Osteocyte (in vitro differentiated cells): ENCODE measurements around the gene ABCG4. TPM values are rescaled to one million over a fixed set of nuclear protein-coding genes. Genes with fewer than 3 reads are reported as not detected.
"Not testable (repeated sequence)": the region's sequence is repeated elsewhere in the genome, so short reads cannot be mapped to it uniquely, and the experiment has no call there.

Experiments
- DNase-seq: peaks from one replicate; pipeline ENCODE4 v3.0.0; 2021; ENCODE audit warnings: mixed read lengths; ENCODE audit not compliant: unreplicated experiment; ENCODE audit errors: extremely low spot score
- H3K27ac Mint-ChIP-seq: one replicate; pipeline ENCODE4 v1.8.0; 2021; ENCODE audit warnings: mild to moderate bottlenecking, mixed read lengths; ENCODE audit not compliant: unreplicated experiment
- H3K27me3 Mint-ChIP-seq: one replicate; pipeline ENCODE4 v1.8.0; 2021; ENCODE audit warnings: mixed read lengths; ENCODE audit not compliant: unreplicated experiment
- H3K36me3 Mint-ChIP-seq: one replicate; pipeline ENCODE4 v1.8.0; 2021; ENCODE audit warnings: mixed read lengths; ENCODE audit not compliant: unreplicated experiment
- H3K4me1 Mint-ChIP-seq: one replicate; pipeline ENCODE4 v1.8.0; 2021; ENCODE audit warnings: mixed read lengths; ENCODE audit not compliant: unreplicated experiment
- H3K4me3 Mint-ChIP-seq: one replicate; pipeline ENCODE4 v1.8.0; 2021; ENCODE audit warnings: mild to moderate bottlenecking, moderate library complexity, mixed read lengths; ENCODE audit not compliant: unreplicated experiment
- H3K9me3 Mint-ChIP-seq: one replicate; pipeline ENCODE4 v1.8.0; 2021; ENCODE audit warnings: mixed read lengths; ENCODE audit not compliant: unreplicated experiment
- CTCF ChIP-seq: fragments of 200-600 bp; sonication (generic); IDR thresholded peaks from 2 replicates; pipeline ENCODE4 v1.5.0; 2021; ENCODE audit warnings: antibody characterized with exemption, mild to moderate bottlenecking, moderate library complexity
- total RNA-seq: library from RNA; stranded (reverse); gene quantifications from 2 replicates; pipeline ENCODE4 v1.2.1, GENCODE V29; 2021

The ABCG4 gene
- total RNA-seq, 1 donor from 2014 or later: 0.75 TPM

GRCh38 chr11:119193626-119194025 lies 44.8 kb downstream of the ABCG4 start:
- no peaks in the 10 kb centered on the region for H3K9me3 Mint-ChIP-seq
- H3K36me3 Mint-ChIP-seq: no peaks in the 10 kb centered on the region
- H3K27ac Mint-ChIP-seq: no peak overlapping the region
- no peak for TF ChIP-seq CTCF
- DNase-seq: no peak
- no peak overlapping the region for H3K4me3 Mint-ChIP-seq
- peaks cover 14% of the 10 kb centered on the region for H3K27me3 Mint-ChIP-seq
- no peaks in the 10 kb centered on the region for H3K4me1 Mint-ChIP-seq

DNA sequence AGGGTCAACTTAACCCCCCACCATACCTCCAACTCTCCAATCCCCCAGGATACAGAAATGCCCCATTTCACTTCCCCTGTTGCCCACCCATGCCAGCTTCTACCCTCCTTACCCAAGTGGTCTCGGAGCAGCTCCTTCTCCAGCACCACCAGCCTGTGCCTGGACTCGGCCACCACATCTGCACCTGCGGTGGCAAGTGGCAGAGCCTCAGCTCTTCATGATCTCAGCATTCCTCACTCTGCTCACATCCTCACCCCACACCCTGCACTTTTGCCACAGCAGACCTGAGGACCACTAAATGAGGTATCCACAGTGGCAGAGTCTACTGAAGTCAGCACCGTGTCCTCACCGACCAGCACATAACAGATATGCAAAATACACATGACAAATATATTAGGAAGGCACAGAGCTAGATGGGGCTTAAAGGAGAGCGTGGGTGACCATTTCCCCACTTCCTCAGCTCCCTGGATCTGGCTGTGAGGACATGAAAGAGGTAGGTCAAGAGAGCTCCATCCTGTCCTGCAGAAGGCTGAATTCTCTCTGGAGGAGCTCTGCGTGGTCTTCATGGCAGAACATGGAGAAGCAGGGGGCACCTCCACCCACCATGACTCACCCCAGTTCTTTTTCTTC lies 46.1 kb downstream of the ABCG4 start:
- H3K4me1 Mint-ChIP-seq: no peaks in the 10 kb centered on the region
- H3K36me3 Mint-ChIP-seq: no peaks in the 10 kb centered on the region
- no peak for DNase-seq
- TF ChIP-seq CTCF: no peak
- H3K27ac Mint-ChIP-seq: no peak overlapping the region
- H3K4me3 Mint-ChIP-seq: no peak overlapping the region
- H3K9me3 Mint-ChIP-seq: no peaks in the 10 kb centered on the region
- peaks cover 11% of the 10 kb centered on the region for H3K27me3 Mint-ChIP-seq

- Mint-ChIP-seq H3K9me3 (no peaks in the 10 kb centered on the region), H3K27me3 (peaks cover 11% of the 10 kb centered on the region), H3K4me3 (no peak overlapping the region)
Observed at GRCh38 chr11:119195680-119196079, 46.8 kb downstream of the ABCG4 start.

DNA sequence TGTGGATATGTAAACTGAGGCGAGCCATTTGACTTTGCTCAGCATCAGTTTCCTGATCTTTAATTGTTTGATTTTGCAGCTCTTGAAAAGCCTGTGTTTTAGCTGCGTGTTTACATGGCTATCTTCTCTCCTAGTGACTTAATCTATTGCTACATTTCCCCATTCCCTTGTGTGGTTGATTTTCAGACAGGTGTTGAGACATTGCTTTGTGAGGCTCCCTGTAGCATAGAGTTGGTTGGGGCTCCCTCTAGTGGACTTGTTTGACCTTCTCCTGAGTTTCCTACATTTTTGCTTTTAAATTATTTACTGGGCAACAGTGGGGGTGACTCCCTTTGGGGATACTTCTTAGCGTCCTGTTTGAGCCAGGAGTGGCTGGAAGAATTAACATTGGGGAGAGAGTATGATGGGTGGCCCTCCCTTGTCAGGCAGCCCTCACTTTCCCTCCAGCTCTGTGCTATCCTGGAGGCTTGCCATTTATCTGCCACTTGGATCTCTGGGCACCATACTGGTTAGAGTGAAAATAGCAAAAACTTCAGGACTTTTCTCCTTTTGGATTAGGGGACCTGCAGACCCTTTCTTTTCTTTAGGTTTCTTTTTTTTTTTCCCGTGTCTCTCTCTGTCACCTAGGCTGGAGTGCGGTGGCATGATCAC lies 48.1 kb downstream of the ABCG4 start:
- no peak for DNase-seq
- Mint-ChIP-seq H3K9me3 (no peaks in the 10 kb centered on the region), H3K27me3 (peaks cover 14% of the 10 kb centered on the region), H3K4me3 (no peak overlapping the region), H3K36me3 (no peaks in the 10 kb centered on the region), H3K27ac (no peak overlapping the region), H3K4me1 (no peaks in the 10 kb centered on the region)
- TF ChIP-seq CTCF: peak; percentile 88

More at GRCh38 chr11:119195680-119196079, 46.8 kb downstream of the ABCG4 start:
- no peaks in the 10 kb centered on the region for H3K4me1 Mint-ChIP-seq
- H3K27ac Mint-ChIP-seq: no peak overlapping the region
- TF ChIP-seq CTCF: no peak
- H3K36me3 Mint-ChIP-seq: no peaks in the 10 kb centered on the region
- DNase-seq: no peak

GRCh38 chr11:119198925-119199324 lies 50.1 kb downstream of the ABCG4 start:
- no peak overlapping the region for H3K27ac Mint-ChIP-seq
- H3K36me3 Mint-ChIP-seq: no peaks in the 10 kb centered on the region
- DNase-seq: no peak
- H3K4me3 Mint-ChIP-seq: no peak overlapping the region
- TF ChIP-seq CTCF: no peak
- peaks cover 14% of the 10 kb centered on the region for H3K27me3 Mint-ChIP-seq
- no peaks in the 10 kb centered on the region for H3K9me3 Mint-ChIP-seq
- no peaks in the 10 kb centered on the region for H3K4me1 Mint-ChIP-seq

- not testable (repeated sequence) for H3K36me3 Mint-ChIP-seq, H3K4me3 Mint-ChIP-seq, H3K4me1 Mint-ChIP-seq, DNase-seq, H3K27me3 Mint-ChIP-seq, H3K9me3 Mint-ChIP-seq, H3K27ac Mint-ChIP-seq
Observed at GRCh38 chr11:119201236-119201635, 52.4 kb downstream of the ABCG4 start.
